ENCODE data around the gene ELL2.

Gene ELL2

GRCh38 chr5:95953021-95953702 lies 8.5 kb downstream of the ELL2 start:
- no peak for DNase-seq

DNA sequence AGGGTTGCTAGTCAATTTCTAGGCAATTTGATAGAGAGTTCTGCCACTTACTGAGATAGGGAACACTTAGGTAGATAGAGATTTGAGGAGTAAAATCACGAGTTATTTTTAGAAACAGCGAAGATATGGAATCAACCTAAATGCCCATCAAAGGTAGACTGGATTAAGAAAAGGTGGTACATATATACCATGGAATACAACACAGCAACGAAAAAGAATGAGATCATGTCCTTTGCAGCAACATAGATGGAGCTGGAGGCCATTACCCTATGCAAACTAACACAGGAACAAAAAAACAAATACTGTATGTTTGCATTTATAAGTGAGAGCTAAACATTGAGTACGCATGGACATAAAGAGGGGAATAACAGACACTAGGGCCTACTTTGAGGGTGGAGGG lies 9.7 kb downstream of the ELL2 start:
- DNase-seq = no peak

- no peak for DNase-seq
These were observed 11.8 kb downstream of the ELL2 start for GRCh38 chr5:95949810-95950209.

- DNase-seq = no peak
These were observed 13.0 kb downstream of the ELL2 start for GRCh38 chr5:95948631-95949030.

DNA sequence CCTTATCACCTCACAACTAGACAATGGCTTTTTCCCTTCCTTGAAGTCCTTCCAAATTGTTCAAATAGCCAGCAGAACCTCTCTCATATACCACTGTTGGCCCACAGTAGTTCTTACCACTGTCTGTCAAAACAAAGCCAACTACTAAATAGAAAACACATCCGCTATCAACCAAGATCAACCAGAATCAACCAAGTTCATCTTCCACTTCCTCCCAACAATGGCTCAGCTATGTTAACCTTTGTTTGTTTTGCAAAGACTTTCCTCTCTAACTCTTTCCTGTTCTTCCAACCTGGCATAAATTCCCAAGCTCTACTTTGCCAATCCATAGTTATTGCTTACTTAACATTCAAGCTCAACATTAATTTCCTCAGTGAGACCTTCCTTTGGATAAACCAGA lies 15.2 kb downstream of the ELL2 start:
- no peak for DNase-seq

DNA sequence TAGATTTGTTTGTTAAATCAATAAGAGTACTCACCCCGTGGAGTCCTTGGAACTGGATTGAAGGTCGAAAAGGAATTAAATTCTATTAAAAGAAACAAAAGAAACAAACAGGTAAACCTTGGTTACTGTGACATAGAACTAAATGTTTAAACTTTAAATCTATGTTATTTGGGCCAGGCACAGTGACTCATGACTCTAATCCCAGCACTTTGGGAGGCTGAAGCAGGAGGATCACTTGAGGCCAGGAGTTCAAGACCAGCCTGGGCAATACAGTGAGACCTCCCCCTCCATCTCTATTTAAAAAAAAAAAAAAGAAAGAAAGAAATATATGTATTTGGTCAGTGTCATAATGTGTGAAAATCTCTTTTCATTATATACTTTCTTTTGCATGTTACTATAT lies 18.7 kb downstream of the ELL2 start:
- DNase-seq = no peak

- no peak for DNase-seq
These were observed 19.2 kb downstream of the ELL2 start for GRCh38 chr5:95942414-95942813.

GRCh38 chr5:95941756-95942155 lies 19.9 kb downstream of the ELL2 start:
- DNase-seq = no peak

GRCh38 chr5:95940758-95941682 lies 20.6 kb downstream of the ELL2 start:
- no peak for DNase-seq

GRCh38 chr5:95939465-95939864 lies 22.2 kb downstream of the ELL2 start:
- DNase-seq = no peak

GRCh38 chr5:95938766-95939165 lies 22.9 kb downstream of the ELL2 start:
- DNase-seq = no peak

DNA sequence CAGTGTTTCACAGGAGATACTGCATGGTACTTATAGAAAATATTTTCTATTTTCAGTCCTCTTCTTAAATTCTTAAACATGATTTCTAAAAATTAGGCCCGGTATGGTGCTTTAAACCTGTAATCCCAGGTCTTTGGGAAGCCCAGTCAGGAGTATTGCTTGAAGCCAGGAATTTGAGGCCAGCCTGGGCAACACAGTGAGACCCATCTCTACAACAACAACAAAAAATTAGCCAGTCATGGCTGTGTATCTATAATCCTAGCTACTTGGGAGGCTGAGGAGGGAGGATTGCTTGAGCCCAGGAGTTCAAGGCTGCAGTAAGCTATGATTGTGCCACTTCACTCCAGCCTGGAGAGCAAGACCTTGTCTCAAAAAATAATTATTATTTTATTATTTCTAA lies 23.3 kb downstream of the ELL2 start:
- no peak for DNase-seq

- no peak for DNase-seq
These were observed 24.0 kb downstream of the ELL2 start for GRCh38 chr5:95937607-95938152.

- DNase-seq = no peak
These were observed 24.7 kb downstream of the ELL2 start for GRCh38 chr5:95936812-95937397.

- DNase-seq = no peak
These were observed 26.0 kb downstream of the ELL2 start for GRCh38 chr5:95935553-95936100.

DNA sequence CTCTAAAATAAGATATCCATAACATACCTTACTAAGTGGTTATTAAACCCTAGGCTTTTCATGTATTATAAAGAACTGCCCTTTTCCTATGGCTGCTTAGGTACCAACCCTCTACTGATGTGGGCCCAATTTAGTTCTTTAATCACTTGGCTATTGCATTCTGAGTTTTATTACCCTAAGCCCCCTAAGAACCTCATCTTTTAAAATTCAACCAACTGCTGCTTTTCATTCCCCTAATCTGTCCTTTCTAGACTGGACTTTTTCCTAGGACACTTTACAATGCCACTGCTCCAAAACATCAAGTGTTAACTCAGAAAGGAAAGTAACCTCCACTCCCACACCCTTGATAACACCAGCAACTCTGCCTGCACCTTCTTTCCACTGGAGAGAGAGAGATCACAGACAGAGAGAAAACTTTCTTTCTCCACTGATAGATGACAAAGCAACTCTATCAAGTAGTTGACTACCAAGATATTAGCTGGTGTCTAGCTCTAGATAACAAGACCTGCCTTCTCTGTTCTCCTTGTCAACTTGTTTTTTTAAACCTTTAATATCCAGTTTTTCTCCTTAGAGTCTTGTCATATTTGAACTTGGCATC lies 27.3 kb downstream of the ELL2 start:
- no peak for DNase-seq

- no peak for DNase-seq
These were observed 28.7 kb downstream of the ELL2 start for GRCh38 chr5:95932941-95933340.

GRCh38 chr5:95931079-95931833 lies 30.4 kb downstream of the ELL2 start:
- DNase-seq = no peak

DNA sequence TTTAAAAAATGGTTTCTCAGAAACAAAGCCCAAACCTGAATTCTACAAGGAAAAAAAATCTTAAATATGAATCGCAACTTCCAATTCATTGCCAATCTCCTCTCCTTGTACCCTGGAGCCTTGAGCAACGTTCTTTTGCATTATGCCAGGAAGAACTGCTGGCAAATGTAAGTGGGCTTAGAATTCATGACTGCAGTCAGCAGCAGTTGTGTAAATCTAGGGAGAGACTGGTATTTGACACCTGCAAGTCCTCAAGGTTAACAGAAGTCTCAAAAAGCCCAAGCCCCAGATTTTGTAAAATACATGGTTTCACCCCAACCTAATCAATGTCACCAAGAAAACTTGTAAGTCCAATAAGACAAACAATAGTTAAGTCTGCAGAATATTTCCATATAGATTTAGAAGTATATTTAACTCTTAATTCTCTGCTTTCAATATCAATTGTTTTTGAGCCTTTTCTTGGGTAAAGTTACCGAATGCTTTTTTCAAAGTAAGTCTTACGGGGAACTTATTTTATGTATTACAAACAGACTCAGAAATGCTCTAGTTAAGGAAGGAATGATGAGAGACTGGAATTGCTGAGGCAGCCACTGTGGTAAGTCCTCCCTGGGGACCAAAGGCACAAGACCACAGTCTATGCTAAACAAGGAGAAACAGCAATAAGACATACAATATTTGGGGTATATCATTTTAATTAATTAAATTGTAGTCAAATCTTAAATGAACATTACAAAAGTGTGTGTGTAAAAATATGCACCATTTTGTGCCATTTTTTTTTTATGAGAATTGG lies 31.3 kb downstream of the ELL2 start:
- no peak for DNase-seq

DNA sequence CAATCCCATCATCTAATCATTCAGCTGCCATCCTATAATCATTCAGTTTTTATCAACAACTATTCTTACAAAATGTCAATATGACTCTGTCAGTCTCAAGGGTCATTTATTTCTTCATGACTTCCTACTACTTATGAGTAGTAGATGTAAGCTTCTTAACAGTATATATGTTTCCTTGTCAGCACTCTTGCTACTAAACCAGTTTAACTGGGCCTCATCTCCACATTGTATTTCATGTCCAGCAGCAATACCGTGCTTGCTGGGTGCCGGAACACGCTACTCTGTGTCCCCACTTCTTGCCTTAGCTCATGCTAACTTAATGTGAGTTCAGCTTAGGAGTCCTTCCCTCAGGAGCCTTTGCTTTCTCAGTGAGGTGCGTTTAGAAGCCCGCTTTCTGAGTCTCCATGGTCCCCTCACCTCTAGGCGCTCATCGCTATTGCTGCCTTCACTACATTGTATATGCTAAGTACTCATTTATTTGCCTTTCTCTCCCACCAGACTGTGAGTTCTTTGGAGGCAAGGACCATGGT lies 32.9 kb downstream of the ELL2 start:
- no peak for DNase-seq

All from NCI-H2107 (cell line).